Raji (cell line): ENCODE data around the gene HSPA8.

Experiments
- POLR2A ChIP-seq: IDR thresholded peaks from 2 replicates; pipeline ENCODE4 v1.6.1; 2011; ENCODE audit warnings: low read depth, low read length, control low read depth; ENCODE audit not compliant: insufficient read depth

Gene HSPA8

DNA sequence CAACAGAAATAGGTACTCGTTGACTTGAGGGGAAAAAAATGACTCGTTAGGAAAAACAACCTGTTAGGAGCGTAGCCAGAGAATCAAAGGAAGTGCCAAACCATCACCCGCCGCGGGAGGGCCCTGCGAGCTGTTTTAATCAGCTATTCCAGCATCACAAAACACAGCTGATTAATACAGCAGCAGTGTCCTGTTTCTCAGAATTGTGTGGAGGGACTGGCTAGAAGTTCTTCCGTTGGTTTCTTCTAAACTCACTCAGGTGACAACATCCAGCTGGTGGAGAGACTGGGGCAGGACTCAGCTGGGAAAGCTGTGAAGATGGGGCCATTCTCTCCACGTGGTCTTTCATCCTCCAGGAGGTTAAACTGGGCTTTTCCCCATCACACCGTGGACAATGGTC, 28.0 kb downstream of the HSPA8 start:
- TF ChIP-seq POLR2A, result no peak

DNA sequence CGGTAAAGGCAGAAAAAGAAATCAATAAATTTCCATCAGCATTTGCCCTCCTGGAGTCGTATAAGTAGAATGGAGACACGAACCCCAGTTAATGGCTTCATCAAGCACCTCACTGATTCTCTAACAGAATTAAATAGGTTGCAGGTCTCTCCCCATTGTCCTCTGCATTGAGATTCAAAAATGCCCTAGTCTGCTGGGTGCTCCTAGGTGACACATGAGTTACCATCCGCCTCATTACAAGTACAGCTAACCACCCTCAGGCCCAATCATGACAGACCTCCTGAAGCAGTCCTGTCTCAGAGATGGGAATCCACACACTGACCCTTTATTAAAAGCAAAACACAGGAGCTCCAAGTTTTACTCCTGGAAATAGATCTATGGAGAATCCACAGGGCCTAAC, 31.4 kb downstream of the HSPA8 start:
- TF ChIP-seq POLR2A, result no peak

DNA sequence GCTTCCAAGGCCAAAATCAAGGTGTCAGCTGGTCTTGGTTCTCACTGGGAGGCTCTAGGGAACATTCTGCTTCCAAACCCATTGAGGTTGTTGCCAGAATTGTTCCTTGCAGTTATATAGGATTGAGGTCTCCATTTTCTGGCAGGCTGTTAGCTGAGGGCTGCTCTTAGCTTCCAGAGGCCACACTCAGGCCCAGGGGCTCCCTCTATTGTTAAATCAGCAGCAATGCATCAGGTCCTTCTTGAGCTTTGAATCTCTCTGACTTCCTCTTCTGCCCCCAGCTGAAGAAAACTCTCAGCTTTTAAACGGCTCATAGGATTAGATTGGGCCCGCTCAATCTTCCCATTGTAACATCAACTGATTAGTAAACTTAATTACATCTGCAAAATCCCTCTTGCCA, 41.0 kb downstream of the HSPA8 start:
- TF ChIP-seq POLR2A, result no peak

DNA sequence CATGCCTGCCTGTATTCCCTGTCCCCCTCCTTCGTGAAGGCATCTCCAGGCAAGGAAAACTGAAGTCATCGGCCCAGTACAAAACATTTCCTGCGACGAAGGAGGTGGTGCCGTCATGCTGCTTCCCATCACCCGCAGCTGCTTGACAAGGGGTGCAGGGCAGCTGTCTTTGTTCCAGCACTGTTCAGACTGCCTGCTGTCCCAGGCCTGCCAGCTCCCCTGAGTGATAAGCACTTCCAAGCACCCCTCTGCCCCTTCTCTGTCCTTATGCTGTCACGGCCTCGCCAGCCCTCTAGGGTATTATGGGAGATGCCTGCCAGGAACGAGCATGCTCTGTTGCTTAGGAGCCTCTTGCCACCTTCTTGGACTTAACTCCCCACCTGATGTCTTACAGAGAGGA, 43.2 kb downstream of the HSPA8 start:
- TF ChIP-seq POLR2A, result no peak

DNA sequence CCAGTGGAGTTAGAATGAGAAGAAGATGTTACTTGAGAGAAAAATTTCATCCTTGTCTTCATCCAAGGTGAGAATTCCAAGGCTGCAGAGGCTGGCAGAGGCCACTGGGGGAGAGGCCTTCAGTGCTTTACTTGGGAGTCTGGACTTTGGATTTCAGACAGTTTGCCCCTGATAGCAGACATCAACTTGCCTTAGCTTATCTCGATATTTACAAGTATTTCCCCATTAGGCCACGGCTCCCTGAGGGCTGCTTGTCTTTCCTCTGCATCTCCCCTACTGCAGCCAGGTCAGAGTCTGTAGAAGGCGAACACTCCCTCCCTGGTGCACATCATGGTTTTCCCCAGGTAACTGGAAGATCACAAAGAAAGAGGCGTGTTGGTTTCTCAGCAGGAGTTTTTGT, 50.4 kb downstream of the HSPA8 start:
- TF ChIP-seq POLR2A, result no peak
